Subcutaneous adipose tissue (tissue), 4 donors: ENCODE results near the gene RBM33. TPM values are rescaled to one million over a fixed set of nuclear protein-coding genes. Genes with fewer than 3 reads are reported as not detected.

Source experiments
- total RNA-seq, 4 donors: library from RNA; depleted of rRNA; stranded (reverse); fragments of >200 nt; gene quantifications; one replicate each; pipeline ENCODE4 v1.1.0, GENCODE V29; 2016
- TF ChIP-seq, protein P1 (sequence below): fragments of 450-650 bp; IDR thresholded peaks from one replicate; pipeline ENCODE4 v1.5.1; 2016; ENCODE audit warnings: low read depth, mild to moderate bottlenecking, control low read depth, antibody characterized with exemption, moderate library complexity

Gene RBM33
- total RNA-seq, 4 donors from 2014 or later = 33.9 to 69.1 (median 46.2) TPM

DNA sequence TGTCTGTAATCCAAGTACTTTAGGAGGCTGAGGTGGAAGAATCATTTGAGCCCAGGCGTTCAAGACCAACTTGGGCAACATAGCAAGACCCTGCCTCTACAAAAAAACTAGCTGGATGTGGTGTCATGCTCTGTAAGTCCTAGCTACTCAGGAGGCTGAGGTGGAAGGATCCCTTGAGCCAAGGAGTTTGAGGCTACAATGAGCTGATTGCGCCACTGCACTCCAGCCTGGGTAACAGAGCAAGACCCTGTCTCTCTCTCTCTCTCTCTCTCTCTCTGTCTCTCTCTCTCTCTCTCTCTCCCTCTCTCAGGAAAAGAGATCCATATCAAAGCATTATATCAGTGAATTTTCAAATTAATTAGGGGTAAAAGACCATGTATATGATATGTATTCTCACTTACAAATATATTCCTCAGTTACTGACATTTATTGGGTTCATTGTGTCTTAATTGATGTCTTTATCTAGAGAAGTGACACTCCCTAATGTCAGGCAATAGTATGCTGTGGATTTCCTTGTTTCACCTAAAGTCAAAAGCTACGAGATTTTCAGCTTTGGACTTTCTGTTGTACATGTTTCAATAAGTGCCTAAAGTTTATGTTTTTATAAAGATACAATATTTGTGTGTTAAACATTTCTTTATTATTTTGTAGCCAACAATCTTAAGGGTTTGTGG is 91.1 kb downstream of the RBM33 start:
- TF ChIP-seq, protein P1, sequence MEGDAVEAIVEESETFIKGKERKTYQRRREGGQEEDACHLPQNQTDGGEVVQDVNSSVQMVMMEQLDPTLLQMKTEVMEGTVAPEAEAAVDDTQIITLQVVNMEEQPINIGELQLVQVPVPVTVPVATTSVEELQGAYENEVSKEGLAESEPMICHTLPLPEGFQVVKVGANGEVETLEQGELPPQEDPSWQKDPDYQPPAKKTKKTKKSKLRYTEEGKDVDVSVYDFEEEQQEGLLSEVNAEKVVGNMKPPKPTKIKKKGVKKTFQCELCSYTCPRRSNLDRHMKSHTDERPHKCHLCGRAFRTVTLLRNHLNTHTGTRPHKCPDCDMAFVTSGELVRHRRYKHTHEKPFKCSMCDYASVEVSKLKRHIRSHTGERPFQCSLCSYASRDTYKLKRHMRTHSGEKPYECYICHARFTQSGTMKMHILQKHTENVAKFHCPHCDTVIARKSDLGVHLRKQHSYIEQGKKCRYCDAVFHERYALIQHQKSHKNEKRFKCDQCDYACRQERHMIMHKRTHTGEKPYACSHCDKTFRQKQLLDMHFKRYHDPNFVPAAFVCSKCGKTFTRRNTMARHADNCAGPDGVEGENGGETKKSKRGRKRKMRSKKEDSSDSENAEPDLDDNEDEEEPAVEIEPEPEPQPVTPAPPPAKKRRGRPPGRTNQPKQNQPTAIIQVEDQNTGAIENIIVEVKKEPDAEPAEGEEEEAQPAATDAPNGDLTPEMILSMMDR = no peak

GRCh38 chr7:155737590-155737989 is 93.1 kb downstream of the RBM33 start:
- TF ChIP-seq, protein P1 = no peak

DNA sequence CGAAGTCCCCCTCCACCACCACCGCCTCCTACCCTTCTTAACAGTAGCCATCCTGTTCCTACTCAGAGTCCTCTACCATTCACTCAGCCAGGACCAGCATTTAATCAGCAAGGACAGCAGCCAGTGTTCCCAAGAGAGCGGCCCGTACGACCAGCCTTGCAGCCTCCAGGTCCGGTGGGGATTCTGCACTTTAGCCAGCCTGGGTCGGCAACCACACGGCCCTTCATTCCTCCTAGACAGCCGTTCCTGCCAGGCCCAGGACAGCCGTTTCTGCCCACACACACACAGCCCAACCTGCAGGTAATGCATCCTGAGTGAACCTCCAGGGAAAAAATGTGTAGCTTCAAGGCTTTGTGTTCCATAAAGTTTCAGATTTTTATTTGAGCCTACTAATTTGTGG is 93.6 kb downstream of the RBM33 start:
- TF ChIP-seq, protein P1 = no peak

- TF ChIP-seq, protein P1 = no peak
Observed at GRCh38 chr7:155738652-155739537, 94.4 kb downstream of the RBM33 start.

GRCh38 chr7:155739538-155740143 is 95.2 kb downstream of the RBM33 start:
- TF ChIP-seq, protein P1 = no peak

- TF ChIP-seq, protein P1 = no peak
Observed at GRCh38 chr7:155741082-155741481, 96.6 kb downstream of the RBM33 start.

GRCh38 chr7:155741805-155742204 is 97.3 kb downstream of the RBM33 start:
- TF ChIP-seq, protein P1 = no peak
